ENCODE results near the gene IGFBP3. TPM values are rescaled to one million over a fixed set of nuclear protein-coding genes. Genes with fewer than 3 reads are reported as not detected.

The IGFBP3 gene
- total and polyA plus RNA-seq, 2 of the 13 experiments (the other 11 are each of a cell fraction or from before 2014, with no cell fraction given): 57.5 TPM; not detected in 1

DNA sequence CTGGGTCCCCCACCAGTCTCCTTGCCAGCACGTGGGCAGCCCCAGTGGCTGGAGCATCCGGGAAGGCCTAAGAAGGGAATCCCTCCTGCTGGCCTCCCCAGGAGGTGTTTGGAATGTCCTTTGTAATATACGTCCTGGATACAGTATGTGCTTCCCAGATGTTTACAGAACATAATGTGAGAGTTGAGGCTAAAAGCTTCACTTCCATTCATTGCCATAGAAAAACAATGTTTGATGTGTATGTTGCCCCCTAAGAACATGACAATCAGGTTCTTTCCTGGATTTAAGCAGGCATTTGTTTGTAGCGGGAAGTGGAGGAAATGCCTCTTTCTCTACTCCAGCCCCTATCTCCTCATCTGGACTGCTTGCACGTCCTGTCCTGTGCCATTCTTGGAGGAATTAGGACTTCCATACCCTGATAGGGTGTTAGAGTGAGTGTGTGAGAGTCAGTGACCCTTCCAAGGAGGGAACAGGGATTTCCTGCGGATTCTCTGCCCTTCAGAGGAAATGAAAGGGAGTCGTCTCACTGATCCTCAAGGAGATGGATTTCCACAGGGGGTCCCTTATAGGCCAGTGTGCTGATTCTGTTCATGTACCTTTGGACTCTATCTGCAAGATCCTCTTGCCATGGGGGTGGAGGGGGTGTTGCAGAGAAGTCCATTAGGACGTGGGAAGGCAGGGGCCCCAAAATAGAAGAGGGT lies 31.6 kb downstream of the IGFBP3 start (continued):
- TF ChIP-seq, protein P1, sequence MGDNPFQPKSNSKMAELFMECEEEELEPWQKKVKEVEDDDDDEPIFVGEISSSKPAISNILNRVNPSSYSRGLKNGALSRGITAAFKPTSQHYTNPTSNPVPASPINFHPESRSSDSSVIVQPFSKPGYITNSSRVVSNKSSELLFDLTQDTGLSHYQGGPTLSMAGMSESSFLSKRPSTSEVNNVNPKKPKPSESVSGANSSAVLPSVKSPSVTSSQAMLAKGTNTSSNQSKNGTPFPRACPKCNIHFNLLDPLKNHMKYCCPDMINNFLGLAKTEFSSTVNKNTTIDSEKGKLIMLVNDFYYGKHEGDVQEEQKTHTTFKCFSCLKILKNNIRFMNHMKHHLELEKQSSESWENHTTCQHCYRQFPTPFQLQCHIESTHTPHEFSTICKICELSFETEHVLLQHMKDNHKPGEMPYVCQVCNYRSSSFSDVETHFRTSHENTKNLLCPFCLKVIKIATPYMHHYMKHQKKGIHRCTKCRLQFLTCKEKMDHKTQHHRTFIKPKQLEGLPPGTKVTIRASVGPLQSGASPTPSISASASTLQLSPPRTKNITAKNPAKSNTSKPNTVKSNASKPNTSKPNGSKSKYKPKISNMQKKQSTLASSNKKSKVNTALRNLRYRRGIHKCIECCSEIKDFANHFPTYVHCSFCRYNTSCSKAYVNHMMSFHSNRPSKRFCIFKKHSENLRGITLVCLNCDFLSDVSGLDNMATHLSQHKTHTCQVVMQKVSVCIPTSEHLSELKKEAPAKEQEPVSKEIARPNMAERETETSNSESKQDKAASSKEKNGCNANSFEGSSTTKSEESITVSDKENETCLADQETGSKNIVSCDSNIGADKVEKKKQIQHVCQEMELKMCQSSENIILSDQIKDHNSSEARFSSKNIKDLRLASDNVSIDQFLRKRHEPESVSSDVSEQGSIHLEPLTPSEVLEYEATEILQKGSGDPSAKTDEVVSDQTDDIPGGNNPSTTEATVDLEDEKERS (CRISPR knock-in tag; IDR thresholded peaks at IDR 0.05): peak; percentile 45; the same call in 1 of the 2 replicates
- TF ChIP-seq BHLHE40 (IDR thresholded peaks at IDR 0.05; ENCODE audit: low read length): no peak
- no peak for TF ChIP-seq ZNF761 (CRISPR knock-in tag; conservative IDR thresholded peaks at IDR 0.05)
- TF ChIP-seq ARNTL (CRISPR knock-in tag; IDR thresholded peaks at IDR 0.05): no peak; the same call in 1 of the 2 replicates
- no peak for TF ChIP-seq HDAC6 (IDR thresholded peaks at IDR 0.05; ENCODE audit: low read depth, low read length)
- TF ChIP-seq ATF2 (CRISPR knock-in tag; IDR thresholded peaks at IDR 0.05): no peak
- peak; percentile 26; the same call in 1 of the 2 replicates for TF ChIP-seq KMT2A (CRISPR knock-in tag; IDR thresholded peaks at IDR 0.05)
- no peak for TF ChIP-seq NFIB (CRISPR knock-in tag; IDR thresholded peaks at IDR 0.05; ENCODE audit: borderline replicate concordance)
- no peak; the same call in 1 of the 2 replicates for TF ChIP-seq MYNN (CRISPR knock-in tag; IDR thresholded peaks at IDR 0.05; ENCODE audit: low read depth)
- peak; percentile 19; the same call in 1 of the 2 replicates for TF ChIP-seq HIVEP1 (CRISPR knock-in tag; IDR thresholded peaks at IDR 0.05)
- TF ChIP-seq ZNF709 (CRISPR knock-in tag; IDR thresholded peaks at IDR 0.05): peak; percentile 17; the same call in 1 of the 2 replicates
- no peak for TF ChIP-seq ZNF432 (CRISPR knock-in tag; IDR thresholded peaks at IDR 0.05; ENCODE audit: borderline replicate concordance)
- no peak for TF ChIP-seq ZNF17 (CRISPR knock-in tag; IDR thresholded peaks at IDR 0.05)
- no peak for TF ChIP-seq CBX5 (CRISPR knock-in tag; IDR thresholded peaks at IDR 0.05; ENCODE audit: borderline replicate concordance)
- TF ChIP-seq NR2C2 (CRISPR knock-in tag; IDR thresholded peaks at IDR 0.05; ENCODE audit: borderline replicate concordance): peak; percentile 38; the same call in 1 of the 2 replicates
- TF ChIP-seq, protein P2, sequence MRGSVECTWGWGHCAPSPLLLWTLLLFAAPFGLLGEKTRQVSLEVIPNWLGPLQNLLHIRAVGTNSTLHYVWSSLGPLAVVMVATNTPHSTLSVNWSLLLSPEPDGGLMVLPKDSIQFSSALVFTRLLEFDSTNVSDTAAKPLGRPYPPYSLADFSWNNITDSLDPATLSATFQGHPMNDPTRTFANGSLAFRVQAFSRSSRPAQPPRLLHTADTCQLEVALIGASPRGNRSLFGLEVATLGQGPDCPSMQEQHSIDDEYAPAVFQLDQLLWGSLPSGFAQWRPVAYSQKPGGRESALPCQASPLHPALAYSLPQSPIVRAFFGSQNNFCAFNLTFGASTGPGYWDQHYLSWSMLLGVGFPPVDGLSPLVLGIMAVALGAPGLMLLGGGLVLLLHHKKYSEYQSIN (CRISPR knock-in tag; IDR thresholded peaks at IDR 0.05; ENCODE audit: borderline replicate concordance): no peak
- no peak; the same call in 1 of the 2 replicates for TF ChIP-seq THYN1 (CRISPR knock-in tag; IDR thresholded peaks at IDR 0.05; ENCODE audit: borderline replicate concordance, low read depth)
- TF ChIP-seq HES4 (CRISPR knock-in tag; IDR thresholded peaks at IDR 0.05; ENCODE audit: borderline replicate concordance): no peak; the same call in 1 of the 2 replicates
- no peak for TF ChIP-seq CENPT (CRISPR knock-in tag; IDR thresholded peaks at IDR 0.05; ENCODE audit: low read depth)
- 0 out of 2 replicates have a peak, but pooled peaks have one; percentile 36 for TF ChIP-seq KAT7 (CRISPR knock-in tag; IDR thresholded peaks at IDR 0.05; ENCODE audit: borderline replicate concordance)
- no peak; the same call in 1 of the 2 replicates for TF ChIP-seq HOXA9 (CRISPR knock-in tag; IDR thresholded peaks at IDR 0.05; ENCODE audit: borderline replicate concordance)
- no peak; the same call in 1 of the 2 replicates for TF ChIP-seq ZNF569 (CRISPR knock-in tag; IDR thresholded peaks at IDR 0.05; ENCODE audit: borderline replicate concordance)

All from HepG2 (cell line).